Endodermal cell (in vitro differentiated cells): ENCODE data around the gene MXD4. TPM values are rescaled to one million over a fixed set of nuclear protein-coding genes. Genes with fewer than 3 reads are reported as not detected.

Experiments
- DNase-seq: peaks from one replicate; pipeline ENCODE4 v3.0.0-alpha.2; 2017
- H3K27ac ChIP-seq: 2 replicates; pipeline ENCODE4 v1.5.1; 2013; ENCODE audit warnings: mild to moderate bottlenecking, low read depth, low read length, moderate library complexity
- H3K27me3 ChIP-seq: 2 replicates; pipeline ENCODE4 v1.6.1; 2013; ENCODE audit warnings: mild to moderate bottlenecking, low read length, moderate library complexity; ENCODE audit not compliant: insufficient read depth, control insufficient read depth, poor library complexity, severe bottlenecking
- H3K36me3 ChIP-seq: 2 replicates; pipeline ENCODE4 v1.7.0; 2013; ENCODE audit warnings: mild to moderate bottlenecking, low read length, moderate library complexity; ENCODE audit not compliant: control insufficient read depth, insufficient read depth
- H3K4me1 ChIP-seq: one replicate; pipeline ENCODE4 v1.7.0; 2013; ENCODE audit warnings: low read length; ENCODE audit not compliant: control insufficient read depth, insufficient read depth
- H3K4me3 ChIP-seq: 2 replicates; pipeline ENCODE4 v1.5.1; 2013; ENCODE audit warnings: mild to moderate bottlenecking, low read length, moderate library complexity
- H3K9ac ChIP-seq: 2 replicates; pipeline ENCODE4 v1.6.1; 2013; ENCODE audit warnings: mild to moderate bottlenecking, low read length, moderate library complexity; ENCODE audit not compliant: poor library complexity, severe bottlenecking; ENCODE audit errors: extremely low read depth
- H3K9me3 ChIP-seq: 2 replicates; pipeline ENCODE4 v1.6.1; 2013; ENCODE audit warnings: mild to moderate bottlenecking, low read length, moderate library complexity; ENCODE audit not compliant: control insufficient read depth
- H3K27ac Mint-ChIP-seq: 2 replicates; pipeline ENCODE4 v1.8.0; 2020; ENCODE audit warnings: mixed read lengths
- H3K27me3 Mint-ChIP-seq: 2 replicates; pipeline ENCODE4 v1.8.0; 2021; ENCODE audit warnings: mild to moderate bottlenecking, mixed read lengths; ENCODE audit not compliant: insufficient read depth
- H3K36me3 Mint-ChIP-seq: 2 replicates; pipeline ENCODE4 v1.8.0; 2020; ENCODE audit warnings: low read depth, mixed read lengths
- H3K4me1 Mint-ChIP-seq: 2 replicates; pipeline ENCODE4 v1.8.0; 2020; ENCODE audit warnings: mixed read lengths
- H3K4me3 Mint-ChIP-seq: 2 replicates; pipeline ENCODE4 v1.8.0; 2020; ENCODE audit warnings: mild to moderate bottlenecking, moderate library complexity, mixed read lengths
- H3K9me3 Mint-ChIP-seq: 2 replicates; pipeline ENCODE4 v1.8.0; 2020; ENCODE audit warnings: mild to moderate bottlenecking, mixed read lengths
- CTCF ChIP-seq: fragments of 200-600 bp; sonication (generic); conservative IDR thresholded peaks from 2 replicates; pipeline ENCODE4 v1.5.0; 2021; ENCODE audit warnings: antibody characterized with exemption, mild to moderate bottlenecking
- WGBS, 2 experiments: methylation state at CpG; one replicate each; pipeline versions ENCODE4 v1.1.5 to v1.1.7; 2013; ENCODE audit warnings: missing lambda C conversion rate in 2 of 2, mixed read lengths in 1 of 2; ENCODE audit not compliant: insufficient coverage in 1 of 2, insufficient read length in 1 of 2; 5-methylcytosine and 5-hydroxymethylcytosine counted together
- total RNA-seq, 2 donors: library from RNA; stranded (reverse); fragmentation: NEBNext Ultra II Directional in 1 of 2; extraction: Animal tissue kit (Norgen Biotek cat#: 25700) in 1 of 2; gene quantifications; 2 replicates in 1 of 2; 3 replicates in 1 of 2; pipeline ENCODE4 v1.2.1, GENCODE V29; 2021

MXD4 gene
- total RNA-seq, 2 donors from 2014 or later: 46.0 to 78.8 TPM

- Histone ChIP-seq H3K36me3 (peaks cover 11% of the 10 kb centered on the region), H3K9ac (no peak overlapping the region), H3K27me3 (no peaks in the 10 kb centered on the region), H3K4me1 (peaks cover 3% of the 10 kb centered on the region), H3K9me3 (peaks cover 18% of the 10 kb centered on the region), H3K27ac (no peak overlapping the region), H3K4me3 (no peak overlapping the region)
- Mint-ChIP-seq H3K36me3 (peaks cover 4% of the 10 kb centered on the region), H3K27me3 (no peaks in the 10 kb centered on the region), H3K4me3 (no peak overlapping the region), H3K9me3 (peaks cover 19% of the 10 kb centered on the region), H3K27ac (no peak overlapping the region), H3K4me1 (peaks cover 26% of the 10 kb centered on the region)
- peak; percentile 38 for TF ChIP-seq CTCF
- peak; percentile 53 for DNase-seq
- 90 to 92% methylated on average over 5 of the region's 5 CpGs for WGBS, 2 experiments
These were observed 18.1 kb downstream of the MXD4 start for GRCh38 chr4:2243681-2244380.

- 0% methylated on average over 35 to 87 of the region's 88 CpGs for WGBS, 2 experiments
- H3K36me3 Mint-ChIP-seq: peaks cover 9% of the 10 kb centered on the region
- H3K27ac ChIP-seq: no peak within 1 kb of the TSS
These were observed 20.2 kb downstream of the MXD4 start, which contains the start of the genes HAUS3 and POLN for GRCh38 chr4:2241410-2242353. TSS of gene HAUS3 (minus strand) at chr4:2242121. CDS start at chr4:2240946, 1,175 bp downstream. TSS of gene POLN (minus strand) at chr4:2242121. CDS start at chr4:2229231, 12,890 bp downstream.

More at GRCh38 chr4:2241410-2242353, 20.2 kb downstream of the MXD4 start, which contains the start of the genes HAUS3 and POLN:
- Histone ChIP-seq H3K4me3 (peak within 1 kb of the TSS; percentile 97), H3K9me3 (peaks cover 18% of the 10 kb centered on the region), H3K27me3 (no peaks in the 10 kb centered on the region), H3K9ac (peak within 1 kb of the TSS; percentile 71), H3K4me1 (peaks cover 3% of the 10 kb centered on the region), H3K36me3 (peaks cover 26% of the 10 kb centered on the region)
- peak within 1 kb of the TSS; percentile 86 for H3K4me3 Mint-ChIP-seq
- peak; percentile 30 for TF ChIP-seq CTCF
- DNase-seq: peak; percentile 99
- peaks cover 19% of the 10 kb centered on the region for H3K9me3 Mint-ChIP-seq
- H3K4me1 Mint-ChIP-seq: peaks cover 30% of the 10 kb centered on the region
- peak within 1 kb of the TSS; percentile 85 for H3K27ac Mint-ChIP-seq
- H3K27me3 Mint-ChIP-seq: no peaks in the 10 kb centered on the region
